ENCODE data around the gene ZNF593OS. TPM values are rescaled to one million over a fixed set of nuclear protein-coding genes. Genes with fewer than 3 reads are reported as not detected.

Gene ZNF593OS
- polyA plus RNA-seq, 1 donor, result 1.2 TPM

GRCh38 chr1:26142159-26142558, 29.5 kb downstream of the ZNF593OS start:
- Histone ChIP-seq H3K36me3 (ENCODE audit: control insufficient read depth, insufficient read depth, low read length) (no peaks in the 10 kb centered on the region), H3K9me3 (ENCODE audit: control insufficient read depth, low read depth, low read length) (no peaks in the 10 kb centered on the region), H3K4me3 (ENCODE audit: low read length) (no peak overlapping the region), H3K27me3 (ENCODE audit: control insufficient read depth, insufficient read depth, low read length) (no peaks in the 10 kb centered on the region), H3K4me1 (ENCODE audit: control insufficient read depth, insufficient read depth, low read length) (no peaks in the 10 kb centered on the region), H3K27ac (ENCODE audit: low read length) (no peak overlapping the region)
- 93% methylated on average over 2 of the region's 8 CpGs for WGBS (ENCODE audit: insufficient coverage, low lambda C conversion rate)
- DNase-seq, result no peak

GRCh38 chr1:26138974-26139558, 32.6 kb downstream of the ZNF593OS start:
- no peak for DNase-seq
- H3K9me3 ChIP-seq (ENCODE audit: control insufficient read depth, low read depth, low read length), result no peaks in the 10 kb centered on the region
- WGBS (ENCODE audit: insufficient coverage, low lambda C conversion rate), result no CpG with 5 or more reads among the region's 3 CpGs

DNA sequence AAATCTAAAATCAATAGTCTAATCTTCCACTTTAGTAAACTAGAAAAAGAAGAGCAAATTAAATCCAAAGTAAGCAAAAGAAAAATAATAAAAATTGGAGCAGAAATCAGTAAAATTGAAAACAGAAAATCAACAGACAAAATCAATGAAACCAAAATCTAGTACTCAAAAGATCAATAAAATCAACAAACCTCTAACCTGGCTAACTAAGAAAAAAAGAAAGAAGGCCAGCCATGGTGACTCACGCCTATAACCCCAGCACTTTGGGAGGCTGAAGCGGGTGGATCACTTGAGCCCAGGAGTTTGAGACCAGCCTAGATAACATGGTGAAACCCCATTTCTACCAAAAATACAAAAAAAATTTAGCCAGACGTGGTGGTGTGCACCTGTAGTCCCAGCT, 37.2 kb downstream of the ZNF593OS start:
- Histone ChIP-seq H3K4me1 (ENCODE audit: control insufficient read depth, insufficient read depth, low read length) (no peaks in the 10 kb centered on the region), H3K36me3 (ENCODE audit: control insufficient read depth, insufficient read depth, low read length) (no peaks in the 10 kb centered on the region), H3K9me3 (ENCODE audit: control insufficient read depth, low read depth, low read length) (no peaks in the 10 kb centered on the region), H3K4me3 (ENCODE audit: low read length) (no peak overlapping the region), H3K27me3 (ENCODE audit: control insufficient read depth, insufficient read depth, low read length) (no peaks in the 10 kb centered on the region), H3K27ac (ENCODE audit: low read length) (no peak overlapping the region)
- no CpG with 5 or more reads among the region's 3 CpGs for WGBS (ENCODE audit: insufficient coverage, low lambda C conversion rate)
- no peak for DNase-seq

More at GRCh38 chr1:26138974-26139558, 32.6 kb downstream of the ZNF593OS start:
- H3K4me3 ChIP-seq (ENCODE audit: low read length), result no peak overlapping the region
- no peaks in the 10 kb centered on the region for H3K27me3 ChIP-seq (ENCODE audit: control insufficient read depth, insufficient read depth, low read length)
- H3K27ac ChIP-seq (ENCODE audit: low read length), result no peak overlapping the region
- no peaks in the 10 kb centered on the region for H3K4me1 ChIP-seq (ENCODE audit: control insufficient read depth, insufficient read depth, low read length)
- no peaks in the 10 kb centered on the region for H3K36me3 ChIP-seq (ENCODE audit: control insufficient read depth, insufficient read depth, low read length)

GRCh38 chr1:26132834-26133167, 38.8 kb downstream of the ZNF593OS start:
- Histone ChIP-seq H3K27me3 (ENCODE audit: control insufficient read depth, insufficient read depth, low read length) (no peaks in the 10 kb centered on the region), H3K4me1 (ENCODE audit: control insufficient read depth, insufficient read depth, low read length) (peaks cover 3% of the 10 kb centered on the region), H3K9me3 (ENCODE audit: control insufficient read depth, low read depth, low read length) (no peaks in the 10 kb centered on the region), H3K27ac (ENCODE audit: low read length) (no peak overlapping the region), H3K36me3 (ENCODE audit: control insufficient read depth, insufficient read depth, low read length) (no peaks in the 10 kb centered on the region), H3K4me3 (ENCODE audit: low read length) (no peak overlapping the region)
- no peak for DNase-seq
- no CpG with 5 or more reads among the region's 2 CpGs for WGBS (ENCODE audit: insufficient coverage, low lambda C conversion rate)

- Histone ChIP-seq H3K4me3 (ENCODE audit: low read length) (no peak overlapping the region), H3K36me3 (ENCODE audit: control insufficient read depth, insufficient read depth, low read length) (no peaks in the 10 kb centered on the region), H3K4me1 (ENCODE audit: control insufficient read depth, insufficient read depth, low read length) (peaks cover 8% of the 10 kb centered on the region), H3K9me3 (ENCODE audit: control insufficient read depth, low read depth, low read length) (no peaks in the 10 kb centered on the region), H3K27me3 (ENCODE audit: control insufficient read depth, insufficient read depth, low read length) (no peaks in the 10 kb centered on the region), H3K27ac (ENCODE audit: low read length) (no peak overlapping the region)
- no peak for DNase-seq
- no CpG with 5 or more reads among the region's 5 CpGs for WGBS (ENCODE audit: insufficient coverage, low lambda C conversion rate)
Observed at GRCh38 chr1:26132128-26132833, 39.4 kb downstream of the ZNF593OS start.

DNA sequence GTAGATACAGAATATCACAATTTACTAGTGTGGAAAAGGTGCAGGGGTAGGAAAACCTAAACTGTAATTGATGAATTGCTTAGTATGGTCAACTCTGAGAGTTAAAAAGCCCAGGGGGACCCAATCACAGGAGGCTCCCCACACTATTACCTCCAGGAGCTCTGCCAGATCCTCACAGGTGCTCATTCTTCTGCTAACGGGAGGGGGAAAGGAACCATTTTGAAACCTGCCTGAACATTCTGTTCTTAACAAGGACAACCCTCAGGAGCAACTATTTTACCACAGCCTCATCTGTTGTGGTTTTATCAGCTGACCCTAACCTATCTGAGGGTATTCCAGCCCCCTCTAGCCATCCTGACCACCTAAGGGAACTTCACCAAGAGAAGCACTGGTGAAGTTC, 40.9 kb downstream of the ZNF593OS start:
- Histone ChIP-seq H3K9me3 (ENCODE audit: control insufficient read depth, low read depth, low read length) (no peaks in the 10 kb centered on the region), H3K4me1 (ENCODE audit: control insufficient read depth, insufficient read depth, low read length) (peaks cover 15% of the 10 kb centered on the region), H3K27me3 (ENCODE audit: control insufficient read depth, insufficient read depth, low read length) (no peaks in the 10 kb centered on the region), H3K36me3 (ENCODE audit: control insufficient read depth, insufficient read depth, low read length) (no peaks in the 10 kb centered on the region), H3K4me3 (ENCODE audit: low read length) (no peak overlapping the region), H3K27ac (ENCODE audit: low read length) (no peak overlapping the region)
- no peak for DNase-seq
- WGBS (ENCODE audit: insufficient coverage, low lambda C conversion rate), result no CpG with 5 or more reads among the region's 1 CpG

GRCh38 chr1:26129778-26130177, 41.9 kb downstream of the ZNF593OS start:
- no CpG with 5 or more reads among the region's 4 CpGs for WGBS (ENCODE audit: insufficient coverage, low lambda C conversion rate)
- Histone ChIP-seq H3K4me1 (ENCODE audit: control insufficient read depth, insufficient read depth, low read length) (peaks cover 15% of the 10 kb centered on the region), H3K36me3 (ENCODE audit: control insufficient read depth, insufficient read depth, low read length) (no peaks in the 10 kb centered on the region), H3K9me3 (ENCODE audit: control insufficient read depth, low read depth, low read length) (no peaks in the 10 kb centered on the region), H3K27me3 (ENCODE audit: control insufficient read depth, insufficient read depth, low read length) (no peaks in the 10 kb centered on the region), H3K4me3 (ENCODE audit: low read length) (no peak overlapping the region), H3K27ac (ENCODE audit: low read length) (no peak overlapping the region)
- no peak for DNase-seq

GRCh38 chr1:26127235-26128163, 44.1 kb downstream of the ZNF593OS start:
- WGBS (ENCODE audit: insufficient coverage, low lambda C conversion rate), result 78% methylated on average over 2 of the region's 13 CpGs
- peak in 1 of 2 donors; percentile 38 for DNase-seq
- H3K27me3 ChIP-seq (ENCODE audit: control insufficient read depth, insufficient read depth, low read length), result no peaks in the 10 kb centered on the region
- no peak overlapping the region for H3K4me3 ChIP-seq (ENCODE audit: low read length)
- H3K27ac ChIP-seq (ENCODE audit: low read length), result peak overlapping the region; percentile 57
- peaks cover 15% of the 10 kb centered on the region for H3K4me1 ChIP-seq (ENCODE audit: control insufficient read depth, insufficient read depth, low read length)
- H3K9me3 ChIP-seq (ENCODE audit: control insufficient read depth, low read depth, low read length), result no peaks in the 10 kb centered on the region
- no peaks in the 10 kb centered on the region for H3K36me3 ChIP-seq (ENCODE audit: control insufficient read depth, insufficient read depth, low read length)

- Histone ChIP-seq H3K27ac (ENCODE audit: low read length) (peak overlapping the region; percentile 57), H3K27me3 (ENCODE audit: control insufficient read depth, insufficient read depth, low read length) (no peaks in the 10 kb centered on the region), H3K9me3 (ENCODE audit: control insufficient read depth, low read depth, low read length) (no peaks in the 10 kb centered on the region), H3K4me1 (ENCODE audit: control insufficient read depth, insufficient read depth, low read length) (peaks cover 15% of the 10 kb centered on the region), H3K36me3 (ENCODE audit: control insufficient read depth, insufficient read depth, low read length) (peaks cover 2% of the 10 kb centered on the region), H3K4me3 (ENCODE audit: low read length) (no peak overlapping the region)
- no CpG with 5 or more reads among the region's 9 CpGs for WGBS (ENCODE audit: insufficient coverage, low lambda C conversion rate)
- DNase-seq, result peak; percentile 76 to 92
Observed at GRCh38 chr1:26126321-26127084, 45.1 kb downstream of the ZNF593OS start.

DNA sequence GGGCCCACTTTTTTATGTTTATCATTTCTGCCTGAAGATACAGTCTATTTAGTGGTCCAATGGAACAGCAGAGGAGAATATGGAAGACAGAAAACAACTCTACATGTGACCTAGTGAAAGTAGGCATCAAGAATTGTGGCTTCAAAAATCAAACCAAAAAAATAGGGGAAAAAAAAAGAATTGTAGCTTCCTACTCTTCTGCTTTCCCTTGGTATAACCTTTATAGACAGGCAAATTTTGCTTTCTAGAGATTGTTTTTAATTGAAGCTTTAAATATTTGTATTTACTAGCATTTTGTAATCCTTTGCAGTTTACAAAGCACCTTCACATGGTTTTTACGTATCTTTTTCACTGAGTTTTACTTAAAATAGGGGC, 45.7 kb downstream of the ZNF593OS start:
- no peaks in the 10 kb centered on the region for H3K9me3 ChIP-seq (ENCODE audit: control insufficient read depth, low read depth, low read length)
- no peak for DNase-seq
- H3K36me3 ChIP-seq (ENCODE audit: control insufficient read depth, insufficient read depth, low read length), result peaks cover 2% of the 10 kb centered on the region
- no peak overlapping the region for H3K4me3 ChIP-seq (ENCODE audit: low read length)
- H3K27me3 ChIP-seq (ENCODE audit: control insufficient read depth, insufficient read depth, low read length), result no peaks in the 10 kb centered on the region
- H3K4me1 ChIP-seq (ENCODE audit: control insufficient read depth, insufficient read depth, low read length), result peaks cover 15% of the 10 kb centered on the region
- H3K27ac ChIP-seq (ENCODE audit: low read length), result peak overlapping the region; percentile 57
- WGBS (ENCODE audit: insufficient coverage, low lambda C conversion rate), result 67% methylated on average over 1 of the region's 1 CpG

Data from large intestine (tissue), 3 donors.